Measurements from ENCODE around the gene ZNF638. TPM values are rescaled to one million over a fixed set of nuclear protein-coding genes. Genes with fewer than 3 reads are reported as not detected.
A peak's percentile ranks its signal among the peaks of the same experiment; 100 is the strongest.
"Not testable (repeated sequence)": the region's sequence is repeated elsewhere in the genome, so short reads cannot be mapped to it uniquely, and the experiment has no call there.

Gene ZNF638
- total RNA-seq, 2 donors from 2014 or later, result 196 to 208 TPM

GRCh38 chr2:71410696-71411095 is 79.1 kb downstream of the ZNF638 start:
- no peak for DNase-seq
- no peaks in the 10 kb centered on the region for H3K27me3 Mint-ChIP-seq (ENCODE audit: insufficient read depth)
- Histone ChIP-seq H3K27me3 (ENCODE audit: control insufficient read depth, insufficient read depth, low read length, poor library complexity, severe bottlenecking) (no peaks in the 10 kb centered on the region), H3K36me3 (ENCODE audit: control insufficient read depth, insufficient read depth, low read length) (peaks cover 51% of the 10 kb centered on the region), H3K27ac (ENCODE audit: low read depth, low read length) (no peak overlapping the region), H3K4me1 (ENCODE audit: control insufficient read depth, insufficient read depth, low read length) (no peaks in the 10 kb centered on the region), H3K9ac (ENCODE audit: extremely low read depth, low read length, poor library complexity, severe bottlenecking) (no peak overlapping the region), H3K9me3 (ENCODE audit: control insufficient read depth, low read length) (peaks cover 18% of the 10 kb centered on the region), H3K4me3 (ENCODE audit: low read length) (no peak overlapping the region)
- 86 to 87% methylated on average over 3 to 4 of the region's 4 CpGs for whole genome bisulfite sequencing, 2 experiments (ENCODE audit: insufficient coverage in 1 of 2, insufficient read length in 1 of 2)
- H3K9me3 Mint-ChIP-seq, result peaks cover 11% of the 10 kb centered on the region
- peaks cover 53% of the 10 kb centered on the region for H3K36me3 Mint-ChIP-seq (ENCODE audit: low read depth)
- no peak overlapping the region for H3K27ac Mint-ChIP-seq
- TF ChIP-seq CTCF (conservative IDR thresholded peaks at IDR 0.05), result no peak
- no peaks in the 10 kb centered on the region for H3K4me1 Mint-ChIP-seq
- no peak overlapping the region for H3K4me3 Mint-ChIP-seq

GRCh38 chr2:71416866-71417265 is 85.3 kb downstream of the ZNF638 start:
- not testable (repeated sequence) for H3K9me3 Mint-ChIP-seq; H3K9me3 ChIP-seq (ENCODE audit: control insufficient read depth, low read length); DNase-seq; H3K27me3 ChIP-seq (ENCODE audit: control insufficient read depth, insufficient read depth, low read length, poor library complexity, severe bottlenecking); H3K36me3 Mint-ChIP-seq (ENCODE audit: low read depth); H3K27ac ChIP-seq (ENCODE audit: low read depth, low read length); H3K4me3 ChIP-seq (ENCODE audit: low read length); H3K4me1 ChIP-seq (ENCODE audit: control insufficient read depth, insufficient read depth, low read length); H3K27me3 Mint-ChIP-seq (ENCODE audit: insufficient read depth); H3K9ac ChIP-seq (ENCODE audit: extremely low read depth, low read length, poor library complexity, severe bottlenecking)
- WGBS, 2 experiments (ENCODE audit: insufficient coverage in 1 of 2, insufficient read length in 1 of 2), result no CpG with 5 or more reads among the region's 15 CpGs
- H3K36me3 ChIP-seq (ENCODE audit: control insufficient read depth, insufficient read depth, low read length), result peaks cover 40% of the 10 kb centered on the region
- H3K27ac Mint-ChIP-seq, result peak overlapping the region; percentile 95
- peak overlapping the region; percentile 64 for H3K4me3 Mint-ChIP-seq
- H3K4me1 Mint-ChIP-seq, result peaks cover 16% of the 10 kb centered on the region

- H3K27me3 ChIP-seq (ENCODE audit: control insufficient read depth, insufficient read depth, low read length, poor library complexity, severe bottlenecking), result no peaks in the 10 kb centered on the region
- WGBS, 2 experiments (ENCODE audit: insufficient coverage in 1 of 2, insufficient read length in 1 of 2), result 5 to 10% methylated on average over 2 to 8 of the region's 16 CpGs
- TF ChIP-seq CTCF (conservative IDR thresholded peaks at IDR 0.05), result no peak
- no peak for DNase-seq
- Mint-ChIP-seq H3K4me1 (peaks cover 17% of the 10 kb centered on the region), H3K27me3 (ENCODE audit: insufficient read depth) (no peaks in the 10 kb centered on the region), H3K4me3 (peak overlapping the region; percentile 64), H3K36me3 (ENCODE audit: low read depth) (peaks cover 10% of the 10 kb centered on the region), H3K9me3 (no peaks in the 10 kb centered on the region), H3K27ac (peak overlapping the region; percentile 95)
- H3K36me3 ChIP-seq (ENCODE audit: control insufficient read depth, insufficient read depth, low read length), result peaks cover 45% of the 10 kb centered on the region
- H3K27ac ChIP-seq (ENCODE audit: low read depth, low read length), result peak overlapping the region; percentile 15
- peaks cover 5% of the 10 kb centered on the region for H3K4me1 ChIP-seq (ENCODE audit: control insufficient read depth, insufficient read depth, low read length)
- H3K9me3 ChIP-seq (ENCODE audit: control insufficient read depth, low read length), result no peaks in the 10 kb centered on the region
- peak overlapping the region; percentile 60 for H3K9ac ChIP-seq (ENCODE audit: extremely low read depth, low read length, poor library complexity, severe bottlenecking)
- peak overlapping the region; percentile 81 for H3K4me3 ChIP-seq (ENCODE audit: low read length)
Measured at GRCh38 chr2:71417300-71418202, 86.0 kb downstream of the ZNF638 start.
